Panc1 (cell line): ENCODE measurements around the gene CLP1. TPM values are rescaled to one million over a fixed set of nuclear protein-coding genes. Genes with fewer than 3 reads are reported as not detected.
"Not testable (repeated sequence)": the region's sequence is repeated elsewhere in the genome, so short reads cannot be mapped to it uniquely, and the experiment has no call there.

Experiments used
- ATAC-seq: fragments of 200-7000 bp; cut with Tn5 transposase; 2 replicates; pipeline ENCODE4 v1.9.1; 2020; ENCODE audit warnings: mild to moderate bottlenecking, moderate library complexity
- BruUV-seq: library from RNA; stranded (reverse); fragments of 400-500 nt; replicated peaks from 2 replicates; lab custom pipeline; 2021; lab: Mats Ljungman, UMichigan
- CTCF ChIA-PET: fragments of 300-600 bp; sonication (Branson Sonifier 250); formaldehyde crosslinking; loops from one replicate; lab custom pipeline; 2022; ENCODE audit warnings: antibody characterized with exemption; lab: Charles Lee
- POLR2A ChIA-PET: fragments of 300-600 bp; sonication (Branson Sonifier 250); formaldehyde crosslinking; loops from one replicate; lab custom pipeline; 2022; ENCODE audit warnings: antibody characterized with exemption; lab: Charles Lee
- DNase-seq: peaks from one replicate; pipeline ENCODE4 v3.0.0-alpha.2; 2010; ENCODE audit warnings: low read depth, low spot score
- H3K27ac ChIP-seq: 2 replicates; pipeline ENCODE4 v1.5.1; 2011; ENCODE audit warnings: mild to moderate bottlenecking, low read length, inconsistent platforms
- H3K27me3 ChIP-seq: fragments of 200-500 bp; sonication (Bioruptor generic); 2 replicates; pipeline ENCODE4 v1.6.0; 2014; ENCODE audit warnings: low read length, inconsistent platforms; ENCODE audit not compliant: control insufficient read depth, insufficient read depth
- H3K36me3 ChIP-seq: fragments of 200-500 bp; sonication (Bioruptor generic); 2 replicates; pipeline ENCODE4 v1.5.1; 2014; ENCODE audit warnings: inconsistent platforms, mild to moderate bottlenecking, low read length, moderate library complexity; ENCODE audit not compliant: control insufficient read depth, insufficient read depth
- H3K4me1 ChIP-seq: 2 replicates; pipeline ENCODE4 v1.5.1; 2011; ENCODE audit warnings: inconsistent platforms, mild to moderate bottlenecking, low read length, moderate library complexity; ENCODE audit not compliant: control insufficient read depth, insufficient read depth
- H3K4me3 ChIP-seq, 2 experiments: 2 replicates each; pipeline ENCODE4 v1.5.1; 2011 to 2012; ENCODE audit warnings: low read depth in 2 of 2, low read length in 2 of 2, mild to moderate bottlenecking in 2 of 2, inconsistent platforms in 1 of 2, moderate library complexity in 1 of 2
- H3K9me3 ChIP-seq: fragments of 200-500 bp; sonication (Bioruptor generic); 2 replicates; pipeline ENCODE4 v1.5.1; 2014; ENCODE audit warnings: low read depth, mild to moderate bottlenecking, inconsistent platforms, low read length, moderate library complexity; ENCODE audit not compliant: control insufficient read depth, insufficient read depth
- POLR2AphosphoS5 ChIP-seq: IDR thresholded peaks from 2 replicates; pipeline ENCODE4 v1.6.1; 2012; ENCODE audit warnings: mild to moderate bottlenecking, low read depth, low read length, moderate library complexity
- REST ChIP-seq, 2 experiments: IDR thresholded peaks; 2 replicates each; pipeline ENCODE4 v1.6.1; 2011 to 2012; ENCODE audit warnings: low read depth in 2 of 2, control low read depth in 1 of 2, low read length in 1 of 2, mild to moderate bottlenecking in 1 of 2, moderate library complexity in 1 of 2; ENCODE audit not compliant: insufficient read depth in 1 of 2
- SIN3A ChIP-seq: IDR thresholded peaks from 2 replicates; pipeline ENCODE4 v1.6.1; 2012; ENCODE audit warnings: low read depth, mild to moderate bottlenecking, low read length, moderate library complexity, borderline replicate concordance; ENCODE audit not compliant: insufficient read depth
- TCF7L2 ChIP-seq: IDR thresholded peaks from 2 replicates; pipeline ENCODE4 v1.6.1; 2011; ENCODE audit warnings: mild to moderate bottlenecking, low read depth, low read length, inconsistent platforms
- in situ Hi-C: cut with HindIII; loops from 2 replicates; pipeline ENCODE4 v1.10.0; 2016; ENCODE audit warnings: low sequenced_read_pairs, low pct_unique_long_range_greater_than_20kb
- intact Hi-C: fragments of 100-400 bp; cut with micrococcal nuclease; formaldehyde crosslinking; loops from one replicate; pipeline ENCODE4 v1.10.0; 2022; ENCODE audit not compliant: unreplicated experiment
- total RNA-seq: library from RNA; stranded (reverse); gene quantifications from one replicate; pipeline ENCODE4 v1.2.1, GENCODE V29; 2021; ENCODE audit not compliant: unreplicated experiment
- TF ChIP-seq, protein P1 (sequence below): fragments of 450-650 bp; IDR thresholded peaks from 2 replicates; pipeline ENCODE4 v1.5.1; 2017; ENCODE audit warnings: mild to moderate bottlenecking

CLP1 gene
- total RNA-seq, 1 experiment from 2014 or later: 17.7 TPM

DNA sequence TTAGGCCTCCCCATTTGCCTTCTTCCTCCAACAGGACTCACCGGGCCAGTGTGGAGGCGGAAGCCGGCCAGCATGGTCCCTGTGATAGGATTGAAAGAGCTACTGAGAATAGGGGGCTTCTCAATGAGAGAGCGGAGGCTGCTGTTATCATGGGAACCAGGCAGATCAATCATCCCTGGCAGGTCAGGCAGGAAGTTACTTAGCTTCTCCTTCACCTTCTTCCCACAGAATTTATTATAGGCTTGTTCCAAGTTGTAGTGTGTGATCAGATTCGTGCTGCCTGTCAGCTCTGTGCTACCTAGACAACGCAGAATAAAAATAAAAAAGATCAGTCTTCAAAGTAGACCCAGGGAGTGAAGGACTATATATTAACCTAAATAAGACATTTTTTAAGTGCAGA, 47.4 kb downstream of the CLP1 start:
- TF ChIP-seq SIN3A (no peak), POLR2AphosphoS5 (no peak), REST (IDR thresholded peaks at IDR 0.05; ENCODE audit: insufficient read depth in 1 of 2, low read depth in 2 of 2, low read length in 1 of 2) (no peak)
- TF ChIP-seq, protein P1, sequence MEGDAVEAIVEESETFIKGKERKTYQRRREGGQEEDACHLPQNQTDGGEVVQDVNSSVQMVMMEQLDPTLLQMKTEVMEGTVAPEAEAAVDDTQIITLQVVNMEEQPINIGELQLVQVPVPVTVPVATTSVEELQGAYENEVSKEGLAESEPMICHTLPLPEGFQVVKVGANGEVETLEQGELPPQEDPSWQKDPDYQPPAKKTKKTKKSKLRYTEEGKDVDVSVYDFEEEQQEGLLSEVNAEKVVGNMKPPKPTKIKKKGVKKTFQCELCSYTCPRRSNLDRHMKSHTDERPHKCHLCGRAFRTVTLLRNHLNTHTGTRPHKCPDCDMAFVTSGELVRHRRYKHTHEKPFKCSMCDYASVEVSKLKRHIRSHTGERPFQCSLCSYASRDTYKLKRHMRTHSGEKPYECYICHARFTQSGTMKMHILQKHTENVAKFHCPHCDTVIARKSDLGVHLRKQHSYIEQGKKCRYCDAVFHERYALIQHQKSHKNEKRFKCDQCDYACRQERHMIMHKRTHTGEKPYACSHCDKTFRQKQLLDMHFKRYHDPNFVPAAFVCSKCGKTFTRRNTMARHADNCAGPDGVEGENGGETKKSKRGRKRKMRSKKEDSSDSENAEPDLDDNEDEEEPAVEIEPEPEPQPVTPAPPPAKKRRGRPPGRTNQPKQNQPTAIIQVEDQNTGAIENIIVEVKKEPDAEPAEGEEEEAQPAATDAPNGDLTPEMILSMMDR: no peak
- no peak overlapping the region for H3K4me3 ChIP-seq
- H3K9me3 ChIP-seq: no peaks in the 10 kb centered on the region
- intact Hi-C loops: no loop called here
- no peaks in the 10 kb centered on the region for H3K27me3 ChIP-seq
- peaks cover 7% of the 10 kb centered on the region for H3K36me3 ChIP-seq
- DNase-seq (no peak), ATAC-seq (no peak)
- in situ Hi-C loops: no loop called here
- no peak overlapping the region for H3K27ac ChIP-seq
- no TSS peak for BruUV-seq
- H3K4me1 ChIP-seq: no peaks in the 10 kb centered on the region
- ChIA-PET POLR2A (no interaction called here), CTCF (no interaction called here)

- H3K36me3 ChIP-seq, intact Hi-C loops, ATAC-seq, CTCF ChIA-PET, POLR2A ChIA-PET, H3K27me3 ChIP-seq, H3K27ac ChIP-seq, H3K4me1 ChIP-seq, H3K9me3 ChIP-seq, H3K4me3 ChIP-seq, DNase-seq, BruUV-seq, in situ Hi-C loops: not testable (repeated sequence)
These were observed 47.9 kb downstream of the CLP1 start for GRCh38 chr11:57705432-57705831.

- Histone ChIP-seq H3K27ac (no peak overlapping the region), H3K36me3 (peaks cover 7% of the 10 kb centered on the region), H3K4me3 (no peak overlapping the region), H3K4me1 (peaks cover 17% of the 10 kb centered on the region; the same call in 1 of the 2 replicates), H3K9me3 (no peaks in the 10 kb centered on the region), H3K27me3 (no peaks in the 10 kb centered on the region)
- ChIA-PET CTCF (interaction anchor here (0.5 kb wide), 1 partner anchor 51 kb away, joined by 3 read pairs; no protein-coding TSS in a partner anchor), POLR2A (interaction anchor here (0.7 kb wide), 1 partner anchor 68 kb away, joined by 4 read pairs; no protein-coding TSS in a partner anchor)
- DNase-seq: no peak
- TF ChIP-seq REST (IDR thresholded peaks at IDR 0.05; ENCODE audit: insufficient read depth in 1 of 2, low read depth in 2 of 2, low read length in 1 of 2) (no peak), SIN3A (no peak), TCF7L2 (no peak), POLR2AphosphoS5 (no peak)
- TF ChIP-seq, protein P1: no peak
- intact Hi-C loops (no loop called here), in situ Hi-C loops (no loop called here)
- no peak for ATAC-seq
- no TSS peak for BruUV-seq
These were observed 52.3 kb downstream of the CLP1 start for GRCh38 chr11:57709802-57710367.
